LoVo (cell line): Measurements from ENCODE around the gene LRP10.
"Not testable (repeated sequence)": the region's sequence is repeated elsewhere in the genome, so short reads cannot be mapped to it uniquely, and the experiment has no call there.

ENCODE experiments used
- DNase-seq: peaks from one replicate; pipeline ENCODE4 v3.0.0-alpha.2; 2016; ENCODE audit warnings: low spot score

LRP10 gene, protein sequence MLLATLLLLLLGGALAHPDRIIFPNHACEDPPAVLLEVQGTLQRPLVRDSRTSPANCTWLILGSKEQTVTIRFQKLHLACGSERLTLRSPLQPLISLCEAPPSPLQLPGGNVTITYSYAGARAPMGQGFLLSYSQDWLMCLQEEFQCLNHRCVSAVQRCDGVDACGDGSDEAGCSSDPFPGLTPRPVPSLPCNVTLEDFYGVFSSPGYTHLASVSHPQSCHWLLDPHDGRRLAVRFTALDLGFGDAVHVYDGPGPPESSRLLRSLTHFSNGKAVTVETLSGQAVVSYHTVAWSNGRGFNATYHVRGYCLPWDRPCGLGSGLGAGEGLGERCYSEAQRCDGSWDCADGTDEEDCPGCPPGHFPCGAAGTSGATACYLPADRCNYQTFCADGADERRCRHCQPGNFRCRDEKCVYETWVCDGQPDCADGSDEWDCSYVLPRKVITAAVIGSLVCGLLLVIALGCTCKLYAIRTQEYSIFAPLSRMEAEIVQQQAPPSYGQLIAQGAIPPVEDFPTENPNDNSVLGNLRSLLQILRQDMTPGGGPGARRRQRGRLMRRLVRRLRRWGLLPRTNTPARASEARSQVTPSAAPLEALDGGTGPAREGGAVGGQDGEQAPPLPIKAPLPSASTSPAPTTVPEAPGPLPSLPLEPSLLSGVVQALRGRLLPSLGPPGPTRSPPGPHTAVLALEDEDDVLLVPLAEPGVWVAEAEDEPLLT

DNA sequence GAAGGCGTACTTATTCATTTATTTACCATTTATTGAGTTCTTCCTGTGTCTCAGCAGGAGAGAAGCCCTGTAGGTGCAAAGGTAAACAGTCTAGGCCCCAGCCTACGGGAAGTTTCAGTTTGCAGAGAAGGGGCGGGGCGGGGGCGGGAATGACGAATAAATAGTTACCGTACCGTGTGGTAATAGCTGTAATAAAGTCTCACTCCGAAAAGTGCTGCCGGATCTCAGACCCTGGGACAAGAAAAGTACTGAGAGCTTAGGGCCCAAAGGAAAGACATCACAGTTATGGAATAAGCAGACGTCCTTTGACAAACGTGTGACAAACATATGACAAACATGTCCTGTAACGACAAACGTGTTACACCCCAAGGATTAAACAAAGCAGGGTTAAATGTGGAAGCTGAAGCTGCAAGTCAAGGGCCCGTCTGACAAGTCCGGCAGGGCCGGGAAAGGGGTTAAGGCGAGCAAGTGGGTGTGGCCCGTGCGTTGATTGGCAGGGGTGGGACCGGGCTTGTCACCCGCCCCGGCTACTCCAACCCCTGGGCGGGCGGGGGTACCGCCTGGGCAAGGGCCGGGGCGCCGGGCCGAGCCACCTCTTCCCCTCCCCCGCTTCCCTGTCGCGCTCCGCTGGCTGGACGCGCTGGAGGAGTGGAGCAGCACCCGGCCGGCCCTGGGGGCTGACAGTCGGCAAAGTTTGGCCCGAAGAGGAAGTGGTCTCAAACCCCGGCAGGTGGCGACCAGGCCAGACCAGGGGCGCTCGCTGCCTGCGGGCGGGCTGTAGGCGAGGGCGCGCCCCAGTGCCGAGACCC is at the start of gene LRP10:
Gene LRP10, plus strand, starts transcription at position 517 of the 809 bp plus-strand sequence. CDS start 564 bp downstream, outside the sequence.
- DNase-seq: peak; percentile 89

DNA sequence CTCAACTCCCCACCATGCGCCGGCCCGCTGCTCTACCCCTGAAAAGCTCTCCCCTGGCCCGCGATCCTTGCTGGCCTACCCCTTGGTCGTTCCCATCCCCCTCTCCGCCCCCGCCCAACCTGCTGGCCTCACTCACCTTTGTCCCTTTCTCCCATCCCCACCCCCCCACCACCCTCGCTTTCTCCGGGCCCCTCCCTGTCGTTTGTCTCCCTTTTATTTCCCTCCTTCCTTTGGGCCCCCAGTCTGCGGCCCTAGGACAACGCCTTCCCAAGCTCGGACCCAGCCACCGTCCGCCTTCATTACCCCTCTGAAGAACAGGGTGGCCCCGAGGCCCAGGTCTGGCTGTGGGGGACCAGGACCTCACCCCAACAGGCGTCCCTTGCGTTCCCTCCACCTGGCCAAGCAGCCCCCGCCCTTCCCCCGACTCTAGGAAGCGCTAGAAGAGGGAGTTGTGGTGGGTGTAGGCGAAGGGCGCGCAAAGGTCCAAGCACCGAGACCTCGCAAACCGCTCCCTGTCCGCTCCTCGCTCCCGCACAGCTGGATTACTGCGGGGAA is 49.4 kb upstream of the LRP10 start:
- no peak for DNase-seq

DNA sequence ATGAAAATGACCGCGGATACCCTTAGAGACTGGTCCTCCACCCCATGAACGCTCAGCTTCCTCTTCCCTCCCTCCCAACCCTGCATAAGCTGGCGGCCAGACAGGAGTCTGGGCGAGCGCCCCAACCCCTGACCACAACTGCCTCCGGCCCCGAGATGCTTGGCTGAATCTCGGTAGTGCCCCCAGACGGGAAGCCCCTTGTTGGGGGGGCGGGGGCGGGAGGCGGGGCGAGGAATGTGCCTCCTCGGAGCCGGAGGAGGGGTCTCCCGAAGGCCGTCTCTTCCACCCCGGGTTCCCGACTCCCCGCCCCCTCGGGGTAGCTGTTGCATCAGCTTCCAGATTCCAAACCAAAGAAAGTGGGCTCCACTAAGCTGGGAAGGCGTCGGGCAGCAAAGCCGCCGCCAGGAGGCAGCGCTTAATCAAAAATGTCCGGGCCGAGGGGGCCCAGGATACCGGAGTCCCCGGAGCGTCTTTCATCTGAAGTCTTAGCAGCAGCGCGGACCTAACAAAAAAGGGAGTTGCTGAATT is 48.9 kb upstream of the LRP10 start:
- DNase-seq: peak; percentile 59

DNA sequence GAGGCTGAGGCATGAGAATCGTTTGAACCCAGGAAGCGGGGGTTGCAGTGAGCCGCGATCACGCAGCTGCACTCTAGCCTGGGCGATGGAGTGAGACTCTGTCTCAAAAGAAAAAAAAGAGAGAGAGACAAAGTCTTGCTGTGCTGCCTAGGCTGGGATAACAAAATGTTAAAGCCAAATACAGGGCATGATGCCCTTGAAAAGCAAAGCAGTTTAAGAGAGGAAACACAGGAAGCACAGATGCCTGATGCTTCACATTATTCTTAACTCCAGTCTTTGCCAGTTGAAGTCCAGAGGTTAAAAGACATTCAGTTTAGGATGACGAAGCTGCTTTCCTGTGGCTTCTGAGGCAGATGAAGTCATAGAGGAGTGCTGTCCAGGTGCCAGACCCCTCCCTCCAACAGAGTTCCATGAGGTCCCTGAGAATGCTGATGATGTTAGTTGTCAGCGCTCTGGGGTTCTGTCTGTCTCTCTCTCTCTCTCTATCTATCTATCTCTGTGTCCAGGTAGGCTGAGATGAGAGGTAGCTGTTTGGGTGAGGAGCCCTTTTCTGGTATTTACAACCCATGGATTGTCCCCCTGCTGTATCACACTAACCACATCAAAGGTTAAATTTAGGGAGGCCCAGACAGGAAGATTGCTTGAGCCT is 46.7 kb upstream of the LRP10 start:
- peak; percentile 71 for DNase-seq

DNA sequence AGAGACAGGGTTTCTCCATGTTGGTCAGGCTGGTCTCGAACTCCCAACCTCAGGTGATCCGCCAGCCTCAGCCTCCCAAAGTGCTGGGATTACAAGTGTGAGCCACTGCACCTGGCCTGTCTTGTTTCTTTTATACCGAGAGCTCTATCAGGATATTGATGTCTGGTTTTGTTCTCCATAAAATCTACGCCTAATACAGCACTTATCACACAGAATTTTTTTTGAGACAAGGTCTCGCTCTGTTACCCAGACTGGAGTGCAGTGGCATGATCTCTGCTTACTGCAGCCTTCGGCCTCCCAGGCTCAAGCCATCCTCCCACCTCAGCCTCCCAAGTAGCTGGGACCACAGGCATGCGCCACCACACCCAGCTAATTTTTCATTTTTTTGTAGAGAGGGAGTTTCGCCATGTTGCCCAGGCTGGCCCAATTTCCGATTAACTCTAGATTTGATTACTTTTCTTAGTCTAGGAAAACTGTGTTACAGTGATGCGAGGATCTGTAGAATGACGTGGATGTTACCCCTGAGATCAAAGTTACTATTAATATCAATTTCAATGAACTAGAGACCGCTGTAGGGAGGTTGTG is 42.4 kb upstream of the LRP10 start:
- not testable (repeated sequence) for DNase-seq

DNA sequence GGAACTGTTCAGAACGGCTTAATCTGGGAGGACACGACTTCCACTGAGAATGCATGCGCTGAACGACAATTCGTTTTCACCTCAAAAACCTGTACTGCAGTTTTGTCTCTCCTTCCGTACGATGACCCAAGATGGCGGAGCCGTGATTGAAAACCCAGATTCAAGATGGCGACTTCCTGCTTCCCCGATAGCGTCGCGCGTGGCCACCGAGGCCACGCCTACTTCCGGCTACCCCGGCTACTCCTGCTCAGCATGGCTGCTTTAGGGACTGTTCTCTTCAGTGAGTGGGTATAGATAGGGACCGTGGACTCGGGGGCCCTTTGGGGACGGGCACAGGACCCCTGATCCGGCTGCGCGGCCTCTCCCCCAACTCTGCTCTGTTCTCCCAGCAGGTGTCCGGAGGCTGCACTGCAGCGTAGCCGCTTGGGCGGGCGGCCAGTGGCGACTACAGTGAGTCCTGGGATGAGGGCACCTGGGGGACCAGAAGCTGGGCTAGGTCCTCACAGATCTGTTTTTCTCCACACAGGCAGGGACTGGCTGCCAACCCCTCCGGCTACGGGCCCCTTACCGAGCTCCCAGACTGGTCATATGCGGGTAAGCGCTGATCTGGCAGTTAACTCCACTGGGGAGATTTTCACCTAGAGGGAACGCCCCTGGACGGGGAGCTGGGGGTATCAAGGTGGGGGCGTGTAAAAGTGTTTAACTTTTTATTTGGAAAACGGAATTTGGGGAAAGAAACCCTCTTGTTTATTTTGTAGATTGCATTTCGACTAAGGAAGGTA is 41.7 kb upstream of the LRP10 start, which contains the start of gene MRPL52:
Gene MRPL52, plus strand, starts transcription at position 227 of the 782 bp plus-strand sequence. Its CDS starts 26 bp downstream, at position 253.
- peak; percentile 93 for DNase-seq

DNA sequence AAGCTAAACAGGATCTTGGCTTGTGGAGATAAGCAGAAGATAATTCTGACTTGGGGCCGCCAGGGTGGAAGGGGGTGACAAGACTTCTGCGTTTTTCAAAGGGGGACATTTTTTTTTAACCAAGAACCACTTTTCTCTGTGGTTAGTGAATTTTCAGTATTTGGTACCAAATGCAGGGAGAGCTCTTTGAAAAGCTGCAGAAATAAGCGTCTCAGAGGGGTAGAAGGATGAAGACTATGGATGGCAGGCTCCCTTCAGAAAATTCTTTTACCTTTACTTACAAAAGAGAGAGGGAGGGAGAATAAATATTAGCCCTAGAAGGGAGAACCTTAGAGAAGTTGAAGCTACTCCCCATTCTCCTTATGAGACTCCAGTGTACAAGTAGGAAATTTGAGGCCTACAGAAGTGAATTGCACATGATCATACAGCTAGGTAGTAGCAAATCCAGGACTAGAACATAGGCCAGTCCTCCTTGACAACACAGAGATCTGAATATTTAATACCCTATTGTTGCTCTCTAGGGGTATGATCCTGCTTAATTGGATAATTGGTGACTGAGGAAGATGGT is 41.0 kb upstream of the LRP10 start:
- no peak for DNase-seq

DNA sequence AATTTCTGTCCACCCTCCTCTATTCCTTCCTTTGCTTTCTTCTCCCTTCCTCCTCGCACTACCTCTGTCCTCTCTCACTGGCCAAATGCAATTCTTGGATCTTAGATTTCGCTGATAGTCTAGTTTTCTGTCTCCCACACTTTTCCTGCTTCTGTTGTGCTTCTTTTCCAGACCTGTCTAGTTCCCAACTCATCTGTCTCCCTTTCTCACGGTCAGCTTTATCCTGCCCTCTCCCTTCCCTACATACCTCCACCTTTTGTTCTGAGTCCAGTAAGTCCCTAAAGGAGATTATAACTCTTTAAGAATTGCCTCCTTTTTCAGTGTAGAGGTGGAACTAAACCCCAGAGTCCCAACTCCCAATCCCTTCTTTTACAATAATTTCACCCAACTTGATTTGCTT is 36.0 kb upstream of the LRP10 start:
- no peak for DNase-seq

DNA sequence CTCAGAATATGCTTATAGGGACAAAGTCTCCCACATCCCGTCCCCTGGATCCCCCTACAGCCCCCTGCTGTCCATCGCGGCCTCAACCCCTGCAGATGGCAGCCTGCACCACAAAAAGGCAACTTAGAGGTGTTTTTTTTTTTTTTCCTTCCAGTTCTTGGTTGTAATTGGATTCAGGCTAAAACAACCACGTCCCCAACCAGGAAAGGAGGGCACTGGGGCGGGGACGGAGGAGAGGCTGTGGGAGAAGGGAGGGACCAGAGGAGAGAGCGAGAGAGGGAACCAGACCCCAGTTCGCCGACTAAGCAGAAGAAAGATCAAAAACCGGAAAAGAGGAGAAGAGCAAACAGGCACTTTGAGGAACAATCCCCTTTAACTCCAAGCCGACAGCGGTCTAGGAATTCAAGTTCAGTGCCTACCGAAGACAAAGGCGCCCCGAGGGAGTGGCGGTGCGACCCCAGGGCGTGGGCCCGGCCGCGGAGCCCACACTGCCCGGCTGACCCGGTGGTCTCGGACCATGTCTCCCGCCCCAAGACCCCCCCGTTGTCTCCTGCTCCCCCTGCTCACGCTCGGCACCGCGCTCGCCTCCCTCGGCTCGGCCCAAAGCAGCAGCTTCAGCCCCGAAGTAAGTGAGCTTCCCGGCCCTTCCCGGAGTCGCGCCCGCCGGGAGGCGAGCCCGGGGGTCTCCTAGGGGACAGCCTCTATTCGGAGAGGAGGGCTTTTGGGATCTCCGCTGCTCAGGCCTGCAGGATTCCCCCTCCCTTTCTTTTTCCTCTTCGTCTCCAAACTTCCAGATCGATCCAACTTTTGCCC is 35.0 kb upstream of the LRP10 start, which contains the start of gene MMP14:
Gene MMP14, plus strand, starts transcription at position 285 of the 813 bp plus-strand sequence. Its CDS starts 233 bp downstream, at position 518.
- peak; percentile 32 for DNase-seq

DNA sequence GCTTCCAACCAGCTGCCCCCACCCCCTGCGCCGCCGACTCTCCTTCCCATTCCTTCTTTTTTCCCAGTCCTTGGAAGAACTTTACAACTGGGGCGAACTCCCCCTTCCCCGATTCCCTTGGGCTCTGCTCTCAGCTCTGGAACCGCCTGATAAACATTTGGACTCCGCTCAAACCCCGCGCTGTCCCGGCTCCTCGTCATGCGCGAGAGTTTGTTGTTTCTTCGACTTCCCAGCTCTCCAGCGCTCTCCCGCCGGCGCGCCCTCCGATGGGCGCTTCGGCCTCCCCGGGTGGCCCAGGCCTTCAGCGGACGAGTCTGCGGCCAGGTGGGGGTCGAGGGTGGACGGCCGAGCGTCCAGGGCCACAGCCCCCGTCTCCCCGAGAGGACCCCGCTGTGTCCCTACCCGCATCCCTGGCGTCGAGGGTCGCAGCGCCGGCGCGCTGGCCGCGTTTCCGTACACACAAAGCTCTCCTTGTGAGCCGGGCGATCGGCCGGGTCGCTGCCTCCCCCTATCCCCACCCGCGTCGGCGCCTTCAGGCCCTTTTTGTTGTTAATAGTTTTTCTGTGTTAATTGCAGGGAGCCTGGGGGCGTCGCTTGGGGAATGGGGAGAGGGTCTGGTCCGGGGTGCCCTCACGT is 34.3 kb upstream of the LRP10 start:
- peak; percentile 28 for DNase-seq

DNA sequence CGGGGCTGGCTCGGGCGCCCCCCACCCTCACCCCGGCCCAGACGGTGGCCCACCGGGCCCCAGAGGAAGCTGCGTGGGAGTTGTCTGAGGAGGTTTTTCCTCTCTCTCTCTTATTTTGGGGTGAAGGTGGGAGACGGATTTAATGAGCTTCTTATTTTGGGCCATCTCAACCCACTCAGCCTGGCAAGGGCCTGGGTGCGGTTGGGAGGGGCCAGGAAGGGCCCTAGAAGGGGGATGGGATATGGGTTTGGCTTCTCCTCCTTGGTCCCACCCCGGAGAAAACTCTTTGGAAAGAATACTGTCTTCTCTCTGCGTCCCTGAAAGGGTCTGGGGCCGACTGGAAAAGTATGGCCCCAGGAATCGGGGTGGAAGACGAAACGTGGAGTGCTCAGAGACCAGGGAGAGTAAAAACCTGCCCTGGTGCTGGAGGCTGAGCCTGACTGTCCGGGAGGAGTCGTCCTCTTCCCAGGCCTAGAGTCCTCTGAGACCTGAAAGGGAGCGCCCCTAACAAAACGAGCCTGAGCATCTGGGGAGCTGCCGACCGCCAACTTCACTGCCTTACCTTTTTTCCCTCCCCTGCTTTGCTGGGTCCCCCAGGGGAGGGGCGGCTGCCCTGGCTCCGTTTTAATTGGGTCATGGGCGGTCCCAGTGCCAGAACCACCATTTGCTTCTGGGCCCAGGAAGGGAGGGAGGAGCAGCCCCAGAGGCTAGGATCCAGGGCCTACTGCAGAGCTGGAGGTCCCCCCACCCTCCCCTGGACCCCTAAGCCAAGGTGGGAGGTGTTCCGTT is 33.6 kb upstream of the LRP10 start:
- DNase-seq: no peak

DNA sequence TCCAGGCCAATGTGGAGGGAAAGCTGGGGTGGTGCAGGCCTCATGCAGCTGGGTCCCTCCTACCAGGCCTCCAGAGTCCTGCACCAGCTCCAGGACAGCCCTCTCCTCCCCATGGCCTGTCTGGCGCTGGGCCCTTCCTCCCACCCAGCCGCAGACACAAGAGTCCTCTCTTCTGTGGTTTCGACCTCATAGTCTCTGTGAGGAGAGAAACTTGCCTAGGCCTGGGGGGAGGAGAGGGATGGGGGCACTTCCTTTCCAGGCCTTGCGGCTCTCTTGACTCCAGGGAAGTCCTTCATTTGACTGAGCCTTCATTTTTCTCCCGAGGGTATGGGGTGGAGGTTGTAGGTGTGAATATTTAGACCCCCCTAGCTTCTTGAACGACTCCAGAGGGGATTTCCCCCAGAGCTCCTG is 32.9 kb upstream of the LRP10 start:
- DNase-seq: no peak

DNA sequence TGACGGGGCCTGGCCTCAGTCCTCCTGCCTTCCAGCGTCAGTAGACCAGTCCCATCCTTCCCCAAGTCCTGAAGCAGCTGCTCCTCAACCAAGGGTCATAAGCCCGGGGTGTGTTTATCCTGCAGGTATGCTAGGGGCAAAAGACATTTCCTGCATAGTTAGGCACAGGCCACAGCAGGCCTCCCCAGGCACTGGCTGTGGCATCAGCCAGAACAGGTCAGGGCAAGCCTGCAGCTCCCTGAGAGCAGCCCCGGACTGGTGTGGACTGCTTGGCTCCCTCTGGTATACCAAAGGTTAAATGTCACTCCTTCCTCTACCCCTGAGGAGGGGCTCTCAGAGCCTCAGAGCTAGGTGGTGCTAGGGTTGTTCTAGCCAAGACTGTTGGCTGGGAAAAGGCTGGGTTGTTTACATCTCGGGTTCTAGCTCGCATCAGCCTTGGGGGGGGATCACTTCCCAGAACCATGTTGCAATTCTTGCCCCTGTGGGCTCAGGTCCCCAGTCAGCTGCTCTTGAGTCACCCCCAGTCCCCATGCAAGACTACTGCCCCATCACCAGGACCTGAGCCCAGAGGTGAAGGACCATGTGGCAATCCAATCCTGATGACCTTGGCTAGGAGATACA is 32.3 kb upstream of the LRP10 start:
- DNase-seq: no peak

DNA sequence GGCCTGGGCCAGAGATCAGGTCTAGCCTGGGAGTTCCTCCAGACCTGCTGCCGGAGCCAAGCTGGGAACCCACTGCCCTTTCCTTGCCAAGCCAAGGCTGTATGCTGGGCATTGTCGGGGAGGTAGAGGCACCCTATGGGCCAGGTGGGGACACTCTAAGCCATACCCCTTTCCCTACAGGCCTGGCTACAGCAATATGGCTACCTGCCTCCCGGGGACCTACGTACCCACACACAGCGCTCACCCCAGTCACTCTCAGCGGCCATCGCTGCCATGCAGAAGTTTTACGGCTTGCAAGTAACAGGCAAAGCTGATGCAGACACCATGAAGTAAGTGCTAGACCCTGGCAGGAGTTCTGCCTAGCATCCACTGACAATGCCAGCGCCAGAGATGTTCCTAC is 30.2 kb upstream of the LRP10 start:
- DNase-seq: no peak

DNA sequence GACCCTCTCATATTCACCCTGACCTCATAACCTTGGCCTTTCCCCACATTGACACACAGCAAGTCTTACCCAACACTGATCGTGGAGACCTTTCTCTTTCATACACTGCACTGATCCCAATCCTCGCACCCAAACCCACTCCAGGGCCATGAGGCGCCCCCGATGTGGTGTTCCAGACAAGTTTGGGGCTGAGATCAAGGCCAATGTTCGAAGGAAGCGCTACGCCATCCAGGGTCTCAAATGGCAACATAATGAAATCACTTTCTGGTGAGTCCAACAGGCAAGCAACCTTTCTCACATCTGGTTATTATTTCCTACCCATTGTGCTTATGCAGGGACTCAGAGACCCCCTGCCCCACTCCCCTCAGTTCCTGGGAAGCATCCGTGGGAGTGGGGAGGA is 29.8 kb upstream of the LRP10 start:
- no peak for DNase-seq

DNA sequence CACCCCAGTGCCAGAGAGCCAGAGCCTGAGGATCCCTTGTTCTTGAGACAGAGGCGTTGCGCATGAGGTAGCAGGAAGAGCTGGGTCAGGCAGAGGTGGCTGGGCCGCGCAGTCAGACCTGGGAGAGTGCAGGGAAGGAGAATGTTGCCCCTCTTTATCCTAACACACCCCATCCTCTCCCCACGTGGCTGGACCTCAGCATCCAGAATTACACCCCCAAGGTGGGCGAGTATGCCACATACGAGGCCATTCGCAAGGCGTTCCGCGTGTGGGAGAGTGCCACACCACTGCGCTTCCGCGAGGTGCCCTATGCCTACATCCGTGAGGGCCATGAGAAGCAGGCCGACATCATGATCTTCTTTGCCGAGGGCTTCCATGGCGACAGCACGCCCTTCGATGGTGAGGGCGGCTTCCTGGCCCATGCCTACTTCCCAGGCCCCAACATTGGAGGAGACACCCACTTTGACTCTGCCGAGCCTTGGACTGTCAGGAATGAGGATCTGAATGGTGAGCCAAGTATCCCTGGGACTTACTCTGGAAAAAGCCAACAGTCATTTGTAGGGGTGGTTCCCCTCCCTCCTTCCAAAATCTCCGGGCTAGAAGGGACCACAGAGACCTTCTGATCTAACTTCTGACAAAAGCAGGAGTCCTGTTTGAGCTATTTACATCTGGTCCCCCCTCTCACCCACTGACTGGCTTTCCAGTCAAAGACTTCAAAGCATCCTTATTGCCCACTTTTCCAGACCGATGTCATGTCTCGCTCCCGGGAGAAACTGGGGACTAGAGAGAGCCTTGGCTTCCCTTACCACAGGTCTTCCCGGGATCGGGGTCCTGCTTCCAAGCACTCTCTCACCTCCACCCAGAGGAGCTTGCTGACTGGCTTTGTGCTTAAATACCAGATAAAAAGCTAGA is 29.1 kb upstream of the LRP10 start:
- DNase-seq: no peak
